ENCODE data around the gene PTTG1. TPM values are rescaled to one million over a fixed set of nuclear protein-coding genes. Genes with fewer than 3 reads are reported as not detected.

Gene PTTG1
- total RNA-seq, 1 donor from 2014 or later = 425 TPM

- H3K4me2 ChIP-seq = no peak overlapping the region
- Mint-ChIP-seq H3K36me3 (no peaks in the 10 kb centered on the region), H3K9me3 (peaks cover 6% of the 10 kb centered on the region), H3K4me3 (no peak overlapping the region), H3K4me1 (peaks cover 2% of the 10 kb centered on the region), H3K27me3 (ENCODE audit: insufficient read depth, low read depth) (peaks cover 4% of the 10 kb centered on the region), H3K27ac (no peak overlapping the region)
- no peaks in the 10 kb centered on the region for H3K27me3 ChIP-seq
- H3K9me3 ChIP-seq (ENCODE audit: low read depth) = no peaks in the 10 kb centered on the region
- H4K20me1 ChIP-seq (ENCODE audit: low read depth) = no peaks in the 10 kb centered on the region
- no peak overlapping the region for H2AFZ ChIP-seq (replicated peaks)
- H3K4me3 ChIP-seq = no peak overlapping the region
- TF ChIP-seq CTCF (IDR thresholded peaks at IDR 0.05) (no peak), EZH2phosphoT487 (IDR thresholded peaks at IDR 0.05) (no peak), EZH2 (IDR thresholded peaks at IDR 0.05) (no peak)
- H3F3A ChIP-seq (ENCODE audit: low read depth) = no peaks in the 10 kb centered on the region
- H3K27ac ChIP-seq = no peak overlapping the region
- H3K36me3 ChIP-seq = no peaks in the 10 kb centered on the region
- no peak overlapping the region for H3K9ac ChIP-seq
- H3K4me1 ChIP-seq = no peaks in the 10 kb centered on the region
- no peak for DNase-seq (ENCODE audit: low spot score)
- H3K79me2 ChIP-seq (ENCODE audit: low read depth) = no peaks in the 10 kb centered on the region
Observed at GRCh38 chr5:160450164-160450932, 28.7 kb downstream of the PTTG1 start.

DNA sequence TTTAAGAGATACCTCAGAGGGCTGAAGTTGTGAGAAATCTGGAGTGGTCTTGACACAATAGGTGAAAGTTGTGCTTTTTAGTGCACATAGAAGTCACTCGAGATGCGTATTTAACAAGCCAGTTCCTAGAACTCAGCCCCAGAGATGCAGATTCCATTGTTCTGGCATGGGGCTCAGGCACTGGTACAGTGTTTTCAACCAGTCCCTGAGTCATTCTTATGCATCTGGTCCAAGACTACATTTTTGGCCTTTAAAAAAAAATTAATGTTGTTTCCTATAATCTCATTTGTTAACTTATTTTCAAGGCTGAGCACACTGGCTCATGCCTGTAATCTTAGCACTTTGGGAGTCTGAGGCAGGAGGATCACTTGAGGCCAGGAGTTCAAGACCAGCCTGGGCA, 29.6 kb downstream of the PTTG1 start:
- Mint-ChIP-seq H3K36me3 (no peaks in the 10 kb centered on the region), H3K27ac (no peak overlapping the region), H3K4me1 (peaks cover 2% of the 10 kb centered on the region), H3K27me3 (ENCODE audit: insufficient read depth, low read depth) (peaks cover 4% of the 10 kb centered on the region), H3K9me3 (peaks cover 6% of the 10 kb centered on the region), H3K4me3 (no peak overlapping the region)
- Histone ChIP-seq H3K4me2 (no peak overlapping the region), H2AFZ (replicated peaks) (no peak overlapping the region), H3F3A (ENCODE audit: low read depth) (no peaks in the 10 kb centered on the region), H3K36me3 (no peaks in the 10 kb centered on the region), H3K4me3 (no peak overlapping the region), H4K20me1 (ENCODE audit: low read depth) (no peaks in the 10 kb centered on the region), H3K27me3 (no peaks in the 10 kb centered on the region), H3K27ac (no peak overlapping the region), H3K4me1 (no peaks in the 10 kb centered on the region), H3K9me3 (ENCODE audit: low read depth) (no peaks in the 10 kb centered on the region), H3K9ac (no peak overlapping the region), H3K79me2 (ENCODE audit: low read depth) (no peaks in the 10 kb centered on the region)
- no peak for DNase-seq (ENCODE audit: low spot score)
- TF ChIP-seq EZH2 (IDR thresholded peaks at IDR 0.05) = no peak

- Histone ChIP-seq H3K9me3 (ENCODE audit: low read depth) (no peaks in the 10 kb centered on the region), H3K4me2 (no peak overlapping the region), H3K27me3 (no peaks in the 10 kb centered on the region), H3K79me2 (ENCODE audit: low read depth) (no peaks in the 10 kb centered on the region), H3K4me1 (no peaks in the 10 kb centered on the region), H2AFZ (replicated peaks) (no peak overlapping the region), H3K36me3 (no peaks in the 10 kb centered on the region), H3K9ac (no peak overlapping the region), H4K20me1 (ENCODE audit: low read depth) (no peaks in the 10 kb centered on the region), H3K27ac (no peak overlapping the region), H3F3A (ENCODE audit: low read depth) (no peaks in the 10 kb centered on the region), H3K4me3 (no peak overlapping the region)
- peaks cover 6% of the 10 kb centered on the region for H3K9me3 Mint-ChIP-seq
- H3K27ac Mint-ChIP-seq = no peak overlapping the region
- DNase-seq (ENCODE audit: low spot score) = no peak
- TF ChIP-seq CTCF (IDR thresholded peaks at IDR 0.05) (no peak), EZH2 (IDR thresholded peaks at IDR 0.05) (no peak), EZH2phosphoT487 (IDR thresholded peaks at IDR 0.05) (no peak)
- H3K4me1 Mint-ChIP-seq = peaks cover 2% of the 10 kb centered on the region
- H3K4me3 Mint-ChIP-seq = no peak overlapping the region
- H3K36me3 Mint-ChIP-seq = no peaks in the 10 kb centered on the region
- H3K27me3 Mint-ChIP-seq (ENCODE audit: insufficient read depth, low read depth) = peaks cover 4% of the 10 kb centered on the region
Observed at GRCh38 chr5:160452036-160452435, 30.4 kb downstream of the PTTG1 start.

GRCh38 chr5:160452795-160453194, 31.1 kb downstream of the PTTG1 start:
- no peak for DNase-seq (ENCODE audit: low spot score)
- H3K27ac ChIP-seq = no peak overlapping the region
- no peak overlapping the region for H3K4me3 ChIP-seq
- no peak overlapping the region for H3K4me2 ChIP-seq
- TF ChIP-seq CTCF (IDR thresholded peaks at IDR 0.05) (no peak), EZH2phosphoT487 (IDR thresholded peaks at IDR 0.05) (no peak), EZH2 (IDR thresholded peaks at IDR 0.05) (no peak)
- no peaks in the 10 kb centered on the region for H3F3A ChIP-seq (ENCODE audit: low read depth)
- Mint-ChIP-seq H3K9me3 (peaks cover 6% of the 10 kb centered on the region), H3K36me3 (no peaks in the 10 kb centered on the region), H3K4me1 (peaks cover 2% of the 10 kb centered on the region), H3K27ac (no peak overlapping the region), H3K27me3 (ENCODE audit: insufficient read depth, low read depth) (peaks cover 4% of the 10 kb centered on the region), H3K4me3 (no peak overlapping the region)
- H3K79me2 ChIP-seq (ENCODE audit: low read depth) = no peaks in the 10 kb centered on the region
- no peaks in the 10 kb centered on the region for H4K20me1 ChIP-seq (ENCODE audit: low read depth)
- H3K36me3 ChIP-seq = no peaks in the 10 kb centered on the region
- no peak overlapping the region for H3K9ac ChIP-seq
- no peaks in the 10 kb centered on the region for H3K9me3 ChIP-seq (ENCODE audit: low read depth)
- no peaks in the 10 kb centered on the region for H3K27me3 ChIP-seq
- H3K4me1 ChIP-seq = no peaks in the 10 kb centered on the region
- no peak overlapping the region for H2AFZ ChIP-seq (replicated peaks)

All from neural progenitor cell (in vitro differentiated cells).